ENCODE data around the gene KANSL1.

Gene KANSL1

GRCh38 chr17:46038414-46038813, 154.8 kb downstream of the KANSL1 start:
- Histone ChIP-seq H2BK12ac (ENCODE audit: low read length in 2 of 2) (no peak overlapping the region), H4K91ac (ENCODE audit: low read length) (no peak overlapping the region), H2AK5ac (ENCODE audit: low read length, severe bottlenecking) (no peak overlapping the region), H2BK120ac (ENCODE audit: low read depth, low read length) (no peak overlapping the region), H3K27me3 (ENCODE audit: control insufficient read depth in 1 of 2, insufficient read depth in 1 of 2, low read length in 2 of 2) (no peaks in the 10 kb centered on the region), H3K27ac (ENCODE audit: low read length, poor library complexity, severe bottlenecking) (no peak overlapping the region), H3K9me3 (ENCODE audit: control insufficient read depth, low read length) (no peaks in the 10 kb centered on the region), H3K36me3 (ENCODE audit: control insufficient read depth in 1 of 2, insufficient read depth in 2 of 2, low read depth in 1 of 2, low read length in 2 of 2) (peaks cover 29 to 96% of the 10 kb centered on the region in 2 experiments), H3K23ac (ENCODE audit: low read length in 2 of 2) (no peak overlapping the region), H2AFZ (ENCODE audit: low read depth, low read length) (no peak overlapping the region), H3K79me1 (replicated peaks; ENCODE audit: low read length, poor library complexity, severe bottlenecking) (peaks cover 47% of the 10 kb centered on the region), H3K4me3 (ENCODE audit: insufficient read depth in 1 of 2, low read depth in 1 of 2, low read length in 2 of 2) (no peak overlapping the region), H3K4me2 (ENCODE audit: low read length, poor library complexity, severe bottlenecking) (no peak overlapping the region), H2BK5ac (ENCODE audit: low read depth, low read length, poor library complexity, severe bottlenecking) (no peak overlapping the region), H3K14ac (ENCODE audit: low read length in 2 of 2) (no peak overlapping the region), H4K8ac (ENCODE audit: low read length) (no peak overlapping the region), H3K9ac (ENCODE audit: low read length) (no peak overlapping the region), H3K4ac (ENCODE audit: low read depth in 1 of 2, low read length in 2 of 2) (no peak overlapping the region), H2BK15ac (ENCODE audit: low read depth, poor library complexity, severe bottlenecking) (no peak overlapping the region), H3K18ac (ENCODE audit: low read depth in 1 of 2, low read length in 2 of 2) (no peak overlapping the region), H3K4me1 (ENCODE audit: control insufficient read depth, insufficient read depth, low read depth, low read length) (no peaks in the 10 kb centered on the region)
- DNase-seq: no peak
- 100% methylated on average over 5 of the region's 6 CpGs for WGBS

GRCh38 chr17:46037722-46038255, 155.4 kb downstream of the KANSL1 start:
- no peak overlapping the region for H2BK15ac ChIP-seq (ENCODE audit: low read depth, poor library complexity, severe bottlenecking)
- no peak for DNase-seq
- H4K91ac ChIP-seq (ENCODE audit: low read length): no peak overlapping the region
- H2AFZ ChIP-seq (ENCODE audit: low read depth, low read length): no peak overlapping the region
- 93% methylated on average over 4 of the region's 4 CpGs for WGBS
- H2BK5ac ChIP-seq (ENCODE audit: low read depth, low read length, poor library complexity, severe bottlenecking): no peak overlapping the region
- no peak overlapping the region for H3K4ac ChIP-seq (ENCODE audit: low read depth in 1 of 2, low read length in 2 of 2)
- no peak overlapping the region for H3K27ac ChIP-seq (ENCODE audit: low read length, poor library complexity, severe bottlenecking)
- H4K8ac ChIP-seq (ENCODE audit: low read length): no peak overlapping the region
- H3K23ac ChIP-seq (ENCODE audit: low read length in 2 of 2): no peak overlapping the region
- no peak overlapping the region for H3K18ac ChIP-seq (ENCODE audit: low read depth in 1 of 2, low read length in 2 of 2)
- no peak overlapping the region for H2BK12ac ChIP-seq (ENCODE audit: low read length in 2 of 2)
- H3K9ac ChIP-seq (ENCODE audit: low read length): no peak overlapping the region
- peaks cover 45% of the 10 kb centered on the region for H3K79me1 ChIP-seq (replicated peaks; ENCODE audit: low read length, poor library complexity, severe bottlenecking)
- H3K14ac ChIP-seq (ENCODE audit: low read length in 2 of 2): no peak overlapping the region
- H3K4me1 ChIP-seq (ENCODE audit: control insufficient read depth, insufficient read depth, low read depth, low read length): no peaks in the 10 kb centered on the region
- H2BK120ac ChIP-seq (ENCODE audit: low read depth, low read length): no peak overlapping the region
- H2AK5ac ChIP-seq (ENCODE audit: low read length, severe bottlenecking): no peak overlapping the region
- H3K9me3 ChIP-seq (ENCODE audit: control insufficient read depth, low read length): no peaks in the 10 kb centered on the region
- H3K4me3 ChIP-seq (ENCODE audit: insufficient read depth in 1 of 2, low read depth in 1 of 2, low read length in 2 of 2): no peak overlapping the region
- H3K4me2 ChIP-seq (ENCODE audit: low read length, poor library complexity, severe bottlenecking): no peak overlapping the region
- H3K27me3 ChIP-seq (ENCODE audit: control insufficient read depth in 1 of 2, insufficient read depth in 1 of 2, low read length in 2 of 2): no peaks in the 10 kb centered on the region
- peaks cover 36 to 96% of the 10 kb centered on the region in 2 experiments for H3K36me3 ChIP-seq (ENCODE audit: control insufficient read depth in 1 of 2, insufficient read depth in 2 of 2, low read depth in 1 of 2, low read length in 2 of 2)

- H3K27ac ChIP-seq (ENCODE audit: low read length, poor library complexity, severe bottlenecking): no peak overlapping the region
- 88% methylated on average over 6 of the region's 6 CpGs for WGBS
- H2AK5ac ChIP-seq (ENCODE audit: low read length, severe bottlenecking): no peak overlapping the region
- H4K8ac ChIP-seq (ENCODE audit: low read length): no peak overlapping the region
- peaks cover 51% of the 10 kb centered on the region for H3K79me1 ChIP-seq (replicated peaks; ENCODE audit: low read length, poor library complexity, severe bottlenecking)
- H3K23ac ChIP-seq (ENCODE audit: low read length in 2 of 2): no peak overlapping the region
- H3K4me2 ChIP-seq (ENCODE audit: low read length, poor library complexity, severe bottlenecking): no peak overlapping the region
- H2BK12ac ChIP-seq (ENCODE audit: low read length in 2 of 2): no peak overlapping the region
- H4K91ac ChIP-seq (ENCODE audit: low read length): no peak overlapping the region
- H2AFZ ChIP-seq (ENCODE audit: low read depth, low read length): no peak overlapping the region
- H3K18ac ChIP-seq (ENCODE audit: low read depth in 1 of 2, low read length in 2 of 2): no peak overlapping the region
- H2BK120ac ChIP-seq (ENCODE audit: low read depth, low read length): no peak overlapping the region
- H3K9me3 ChIP-seq (ENCODE audit: control insufficient read depth, low read length): no peaks in the 10 kb centered on the region
- no peak for DNase-seq
- no peaks in the 10 kb centered on the region for H3K27me3 ChIP-seq (ENCODE audit: control insufficient read depth in 1 of 2, insufficient read depth in 1 of 2, low read length in 2 of 2)
- H2BK15ac ChIP-seq (ENCODE audit: low read depth, poor library complexity, severe bottlenecking): no peak overlapping the region
- no peak overlapping the region for H2BK5ac ChIP-seq (ENCODE audit: low read depth, low read length, poor library complexity, severe bottlenecking)
- no peak overlapping the region for H3K4me3 ChIP-seq (ENCODE audit: insufficient read depth in 1 of 2, low read depth in 1 of 2, low read length in 2 of 2)
- H3K4me1 ChIP-seq (ENCODE audit: control insufficient read depth, insufficient read depth, low read depth, low read length): no peaks in the 10 kb centered on the region
- no peak overlapping the region for H3K9ac ChIP-seq (ENCODE audit: low read length)
- H3K4ac ChIP-seq (ENCODE audit: low read depth in 1 of 2, low read length in 2 of 2): no peak overlapping the region
- peaks cover 47 to 100% of the 10 kb centered on the region in 2 experiments for H3K36me3 ChIP-seq (ENCODE audit: control insufficient read depth in 1 of 2, insufficient read depth in 2 of 2, low read depth in 1 of 2, low read length in 2 of 2)
- no peak overlapping the region for H3K14ac ChIP-seq (ENCODE audit: low read length in 2 of 2)
Observed at GRCh38 chr17:46036491-46036890, 156.7 kb downstream of the KANSL1 start.

GRCh38 chr17:46035112-46035818, 158.0 kb downstream of the KANSL1 start:
- H3K4ac ChIP-seq (ENCODE audit: low read depth in 1 of 2, low read length in 2 of 2): no peak overlapping the region
- H3K79me1 ChIP-seq (replicated peaks; ENCODE audit: low read length, poor library complexity, severe bottlenecking): peaks cover 55% of the 10 kb centered on the region
- peak; percentile 70 for DNase-seq
- WGBS: 100% methylated on average over 3 of the region's 3 CpGs
- no peak overlapping the region for H4K8ac ChIP-seq (ENCODE audit: low read length)
- peak overlapping the region; percentile 19 for H3K9ac ChIP-seq (ENCODE audit: low read length)
- H2AFZ ChIP-seq (ENCODE audit: low read depth, low read length): no peak overlapping the region
- no peak overlapping the region for H2AK5ac ChIP-seq (ENCODE audit: low read length, severe bottlenecking)
- H3K9me3 ChIP-seq (ENCODE audit: control insufficient read depth, low read length): no peaks in the 10 kb centered on the region
- peaks cover 59 to 100% of the 10 kb centered on the region in 2 experiments for H3K36me3 ChIP-seq (ENCODE audit: control insufficient read depth in 1 of 2, insufficient read depth in 2 of 2, low read depth in 1 of 2, low read length in 2 of 2)
- no peak overlapping the region for H2BK120ac ChIP-seq (ENCODE audit: low read depth, low read length)
- H2BK5ac ChIP-seq (ENCODE audit: low read depth, low read length, poor library complexity, severe bottlenecking): no peak overlapping the region
- no peak overlapping the region for H2BK12ac ChIP-seq (ENCODE audit: low read length in 2 of 2)
- no peak overlapping the region for H2BK15ac ChIP-seq (ENCODE audit: low read depth, poor library complexity, severe bottlenecking)
- H3K23ac ChIP-seq (ENCODE audit: low read length in 2 of 2): no peak overlapping the region
- H3K4me2 ChIP-seq (ENCODE audit: low read length, poor library complexity, severe bottlenecking): no peak overlapping the region
- no peaks in the 10 kb centered on the region for H3K27me3 ChIP-seq (ENCODE audit: control insufficient read depth in 1 of 2, insufficient read depth in 1 of 2, low read length in 2 of 2)
- no peak overlapping the region for H3K14ac ChIP-seq (ENCODE audit: low read length in 2 of 2)
- no peak overlapping the region for H3K18ac ChIP-seq (ENCODE audit: low read depth in 1 of 2, low read length in 2 of 2)
- no peaks in the 10 kb centered on the region for H3K4me1 ChIP-seq (ENCODE audit: control insufficient read depth, insufficient read depth, low read depth, low read length)
- no peak overlapping the region for H3K27ac ChIP-seq (ENCODE audit: low read length, poor library complexity, severe bottlenecking)
- no peak overlapping the region for H4K91ac ChIP-seq (ENCODE audit: low read length)
- no peak overlapping the region for H3K4me3 ChIP-seq (ENCODE audit: insufficient read depth in 1 of 2, low read depth in 1 of 2, low read length in 2 of 2)

Data from mesenchymal stem cell (in vitro differentiated cells and primary cell).